GM18867 (cell line): Measurements from ENCODE around the gene WDR5.
"Not testable (repeated sequence)": the region's sequence is repeated elsewhere in the genome, so short reads cannot be mapped to it uniquely, and the experiment has no call there.

Experiments used
- ATAC-seq: cut with Tn5 transposase; IDR thresholded peaks from one replicate; pipeline ENCODE4 v1.9.1; 2021; ENCODE audit warnings: mild to moderate bottlenecking, moderate library complexity; ENCODE audit not compliant: unreplicated experiment

Gene WDR5

GRCh38 chr9:134135343-134136117 is at the start of gene WDR5:
WDR5 (plus strand) TSS chr9:134136082; CDS start chr9:134139878, 3,796 bp downstream.
- ATAC-seq: peak; percentile 52

GRCh38 chr9:134088063-134088725 is 47.7 kb upstream of the WDR5 start:
- ATAC-seq: no peak

GRCh38 chr9:134089972-134090371 is 45.9 kb upstream of the WDR5 start:
- ATAC-seq: no peak

GRCh38 chr9:134099123-134099761 is 36.6 kb upstream of the WDR5 start:
- ATAC-seq: no peak

GRCh38 chr9:134100040-134100439 is 35.8 kb upstream of the WDR5 start:
- no peak for ATAC-seq

- ATAC-seq: not testable (repeated sequence)
Observed at GRCh38 chr9:134101133-134101532, 34.7 kb upstream of the WDR5 start.

GRCh38 chr9:134101623-134102149 is 34.2 kb upstream of the WDR5 start:
- no peak for ATAC-seq

GRCh38 chr9:134103391-134103998 is 32.4 kb upstream of the WDR5 start:
- no peak for ATAC-seq

GRCh38 chr9:134111064-134111463 is 24.8 kb upstream of the WDR5 start:
- no peak for ATAC-seq

GRCh38 chr9:134112561-134112960 is 23.3 kb upstream of the WDR5 start:
- ATAC-seq: no peak

- not testable (repeated sequence) for ATAC-seq
Observed at GRCh38 chr9:134118972-134119371, 16.9 kb upstream of the WDR5 start.

GRCh38 chr9:134123764-134124128 is 12.1 kb upstream of the WDR5 start:
- ATAC-seq: no peak

GRCh38 chr9:134125413-134126095 is 10.3 kb upstream of the WDR5 start:
- ATAC-seq: no peak

- ATAC-seq: no peak
Observed at GRCh38 chr9:134126373-134126772, 9.5 kb upstream of the WDR5 start.

GRCh38 chr9:134127065-134127580 is 8.8 kb upstream of the WDR5 start:
- ATAC-seq: no peak

- no peak for ATAC-seq
Observed at GRCh38 chr9:134127616-134128015, 8.3 kb upstream of the WDR5 start.

GRCh38 chr9:134128727-134129679 is 6.9 kb upstream of the WDR5 start:
- no peak for ATAC-seq

GRCh38 chr9:134130503-134131375 is 5.1 kb upstream of the WDR5 start:
- ATAC-seq: no peak
